ENCODE measurements around the gene HSD11B1. TPM values are rescaled to one million over a fixed set of nuclear protein-coding genes. Genes with fewer than 3 reads are reported as not detected.

Gene HSD11B1
- total RNA-seq, 1 donor from 2014 or later = not detected

- Mint-ChIP-seq H3K4me3 (no peak overlapping the region), H3K36me3 (ENCODE audit: low read depth) (no peaks in the 10 kb centered on the region), H3K4me1 (no peaks in the 10 kb centered on the region), H3K27ac (no peak overlapping the region), H3K27me3 (peaks cover 6% of the 10 kb centered on the region), H3K9me3 (peaks cover 4% of the 10 kb centered on the region)
- ATAC-seq (ENCODE audit: low read depth) (no peak), DNase-seq (no peak)
- TF ChIP-seq CTCF (IDR thresholded peaks at IDR 0.05) = no peak
- ChIA-PET POLR2A (no interaction called here), CTCF (no interaction called here)
- intact Hi-C loops (cut with micrococcal nuclease) = no loop called here
Measured at GRCh38 chr1:209723756-209724693, 19.4 kb downstream of the HSD11B1 start.

GRCh38 chr1:209727286-209727685 lies 22.6 kb downstream of the HSD11B1 start:
- no peak for TF ChIP-seq CTCF (IDR thresholded peaks at IDR 0.05)
- intact Hi-C loops (cut with micrococcal nuclease) = no loop called here
- H3K4me3 Mint-ChIP-seq = no peak overlapping the region
- H3K36me3 Mint-ChIP-seq (ENCODE audit: low read depth) = no peaks in the 10 kb centered on the region
- DNase-seq = no peak
- ChIA-PET POLR2A (no interaction called here), CTCF (no interaction called here)
- no peaks in the 10 kb centered on the region for H3K4me1 Mint-ChIP-seq
- H3K27me3 Mint-ChIP-seq = peaks cover 4% of the 10 kb centered on the region
- no peaks in the 10 kb centered on the region for H3K9me3 Mint-ChIP-seq
- ATAC-seq (ENCODE audit: low read depth) = no peak
- no peak overlapping the region for H3K27ac Mint-ChIP-seq

GRCh38 chr1:209727785-209728184 lies 23.1 kb downstream of the HSD11B1 start:
- ATAC-seq (ENCODE audit: low read depth) (no peak), DNase-seq (no peak)
- POLR2A ChIA-PET = interaction anchor here (0.6 kb wide), 1 partner anchor 10 kb away, joined by 3 read pairs; no protein-coding TSS in a partner anchor
- H3K4me1 Mint-ChIP-seq = no peaks in the 10 kb centered on the region
- no peak overlapping the region for H3K27ac Mint-ChIP-seq
- CTCF ChIA-PET = no interaction called here
- H3K27me3 Mint-ChIP-seq = peaks cover 4% of the 10 kb centered on the region
- no peak overlapping the region for H3K4me3 Mint-ChIP-seq
- no peak for TF ChIP-seq CTCF (IDR thresholded peaks at IDR 0.05)
- intact Hi-C loops (cut with micrococcal nuclease) = no loop called here
- H3K9me3 Mint-ChIP-seq = no peaks in the 10 kb centered on the region
- no peaks in the 10 kb centered on the region for H3K36me3 Mint-ChIP-seq (ENCODE audit: low read depth)

GRCh38 chr1:209728466-209728865 lies 23.8 kb downstream of the HSD11B1 start:
- Mint-ChIP-seq H3K4me3 (no peak overlapping the region), H3K27me3 (peaks cover 4% of the 10 kb centered on the region), H3K4me1 (no peaks in the 10 kb centered on the region), H3K27ac (no peak overlapping the region), H3K36me3 (ENCODE audit: low read depth) (no peaks in the 10 kb centered on the region), H3K9me3 (no peaks in the 10 kb centered on the region)
- POLR2A ChIA-PET = interaction anchor here (0.6 kb wide), 1 partner anchor 9 kb away, joined by 3 read pairs; no protein-coding TSS in a partner anchor
- intact Hi-C loops (cut with micrococcal nuclease) = no loop called here
- no peak for DNase-seq
- no peak for TF ChIP-seq CTCF (IDR thresholded peaks at IDR 0.05)
- no peak for ATAC-seq (ENCODE audit: low read depth)
- CTCF ChIA-PET = no interaction called here

GRCh38 chr1:209729436-209729835 lies 24.8 kb downstream of the HSD11B1 start:
- H3K36me3 Mint-ChIP-seq (ENCODE audit: low read depth) = no peaks in the 10 kb centered on the region
- peaks cover 4% of the 10 kb centered on the region for H3K27me3 Mint-ChIP-seq
- ATAC-seq (ENCODE audit: low read depth) (no peak), DNase-seq (no peak)
- no peak overlapping the region for H3K27ac Mint-ChIP-seq
- no peak overlapping the region for H3K4me3 Mint-ChIP-seq
- H3K9me3 Mint-ChIP-seq = no peaks in the 10 kb centered on the region
- POLR2A ChIA-PET = no interaction called here
- intact Hi-C loops (cut with micrococcal nuclease) = no loop called here
- no peak for TF ChIP-seq CTCF (IDR thresholded peaks at IDR 0.05)
- CTCF ChIA-PET = no interaction called here
- H3K4me1 Mint-ChIP-seq = no peaks in the 10 kb centered on the region

All from activated B cell treated with CpG ODN at 0.5 μM for 24 hours (primary cell).